HG03108 (cell line): ENCODE measurements around the gene FHAD1.
"Not testable (repeated sequence)": the region's sequence is repeated elsewhere in the genome, so short reads cannot be mapped to it uniquely, and the experiment has no call there.

Source experiments
- ATAC-seq: cut with Tn5 transposase; IDR thresholded peaks from one replicate; pipeline ENCODE4 v1.9.1; 2021; ENCODE audit warnings: moderate library complexity; ENCODE audit not compliant: unreplicated experiment

Gene FHAD1

DNA sequence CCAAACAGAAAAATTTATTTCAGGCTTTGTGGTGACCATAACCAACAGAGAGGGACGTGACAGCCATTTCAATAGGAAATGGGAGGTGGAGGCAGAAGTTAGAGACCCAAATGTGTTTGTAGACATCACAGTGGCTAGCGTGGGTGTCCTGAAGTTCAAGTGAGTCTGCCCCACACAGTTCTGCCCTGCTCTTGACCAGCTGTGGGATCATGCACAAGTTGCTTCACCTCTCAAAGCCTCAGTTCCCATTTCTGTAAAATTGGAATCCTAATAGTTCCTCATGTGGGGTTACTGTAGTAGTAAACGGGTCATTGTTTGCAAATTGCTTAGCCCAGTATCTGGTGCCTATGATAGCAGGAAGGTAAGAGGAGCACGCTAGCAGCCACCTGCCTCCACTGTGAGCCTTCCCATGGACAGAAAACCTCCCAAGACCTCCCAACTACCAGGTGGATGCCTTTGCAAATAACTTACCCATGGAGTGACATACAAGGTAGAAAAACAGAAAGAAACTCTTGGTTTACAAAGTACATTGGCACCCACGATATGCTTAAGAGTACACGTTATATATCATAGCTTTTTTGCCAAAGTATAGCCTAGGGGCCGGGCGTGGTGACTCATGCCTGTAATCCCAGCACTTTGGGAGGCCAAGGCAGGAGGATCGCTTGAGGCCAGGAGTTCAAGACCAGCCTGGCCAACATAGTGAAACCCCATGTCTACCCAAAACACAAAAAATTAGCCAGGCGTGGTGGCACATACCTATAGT, 29.1 kb downstream of the FHAD1 start:
- ATAC-seq, result no peak

- no peak for ATAC-seq
Measured at GRCh38 chr1:15276691-15277446, 29.8 kb downstream of the FHAD1 start.

GRCh38 chr1:15277447-15277838, 30.4 kb downstream of the FHAD1 start:
- no peak for ATAC-seq

GRCh38 chr1:15277933-15278332, 30.9 kb downstream of the FHAD1 start:
- ATAC-seq, result no peak

- ATAC-seq, result no peak
Measured at GRCh38 chr1:15279576-15280230, 32.7 kb downstream of the FHAD1 start.

GRCh38 chr1:15280416-15280815, 33.4 kb downstream of the FHAD1 start:
- ATAC-seq, result no peak

DNA sequence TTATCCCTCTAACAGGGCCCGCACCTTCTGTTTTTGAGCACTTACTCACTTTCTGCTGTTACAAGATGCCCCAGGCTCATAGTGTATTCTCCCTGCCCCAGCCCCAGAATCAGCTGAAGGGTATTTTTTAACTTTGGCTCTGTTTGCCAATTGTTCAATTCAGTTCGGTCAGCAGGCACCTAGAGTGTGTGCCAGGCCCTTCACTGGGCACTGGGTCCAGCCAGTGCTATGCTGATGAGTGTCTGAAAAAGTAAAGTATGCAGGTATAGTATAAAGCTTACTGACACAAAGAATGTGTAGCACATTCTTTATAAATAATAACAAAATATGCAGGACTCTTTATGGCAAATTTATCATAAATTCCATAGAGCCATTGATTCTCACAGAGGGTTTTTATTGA, 35.0 kb downstream of the FHAD1 start:
- ATAC-seq, result no peak

DNA sequence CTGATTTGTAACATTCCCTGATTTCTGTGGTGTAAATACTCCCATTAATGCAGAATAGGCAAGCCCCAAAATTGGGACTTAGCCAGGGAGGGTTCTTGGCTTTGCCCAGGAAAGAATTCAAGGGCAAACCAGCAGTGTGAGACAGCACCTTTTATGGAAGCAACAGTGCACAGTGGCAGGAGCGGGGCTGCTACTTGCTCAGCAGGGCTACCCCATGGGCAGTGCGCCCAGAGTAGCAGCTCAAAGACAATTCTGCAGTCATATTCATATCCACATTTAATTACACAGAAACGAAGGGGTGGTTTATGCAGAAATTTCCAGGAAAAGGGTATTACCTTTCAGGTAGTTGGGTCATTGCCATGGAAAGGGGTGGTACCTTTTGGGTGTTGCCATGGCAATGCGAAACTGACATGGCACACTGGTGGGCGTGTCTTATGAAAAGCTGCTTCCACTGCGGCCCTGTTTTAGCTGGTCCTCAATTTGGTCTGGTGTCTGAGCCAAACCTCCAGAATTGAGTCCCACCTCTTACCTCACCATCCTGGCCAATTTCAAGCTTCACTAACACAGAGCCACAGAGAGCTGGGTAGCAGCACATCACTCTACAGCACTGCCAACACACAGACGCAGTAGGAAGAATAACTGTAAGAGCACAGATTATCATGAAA, 35.9 kb downstream of the FHAD1 start:
- no peak for ATAC-seq

GRCh38 chr1:15283526-15283925, 36.5 kb downstream of the FHAD1 start:
- no peak for ATAC-seq

GRCh38 chr1:15286452-15286851, 39.4 kb downstream of the FHAD1 start:
- no peak for ATAC-seq

DNA sequence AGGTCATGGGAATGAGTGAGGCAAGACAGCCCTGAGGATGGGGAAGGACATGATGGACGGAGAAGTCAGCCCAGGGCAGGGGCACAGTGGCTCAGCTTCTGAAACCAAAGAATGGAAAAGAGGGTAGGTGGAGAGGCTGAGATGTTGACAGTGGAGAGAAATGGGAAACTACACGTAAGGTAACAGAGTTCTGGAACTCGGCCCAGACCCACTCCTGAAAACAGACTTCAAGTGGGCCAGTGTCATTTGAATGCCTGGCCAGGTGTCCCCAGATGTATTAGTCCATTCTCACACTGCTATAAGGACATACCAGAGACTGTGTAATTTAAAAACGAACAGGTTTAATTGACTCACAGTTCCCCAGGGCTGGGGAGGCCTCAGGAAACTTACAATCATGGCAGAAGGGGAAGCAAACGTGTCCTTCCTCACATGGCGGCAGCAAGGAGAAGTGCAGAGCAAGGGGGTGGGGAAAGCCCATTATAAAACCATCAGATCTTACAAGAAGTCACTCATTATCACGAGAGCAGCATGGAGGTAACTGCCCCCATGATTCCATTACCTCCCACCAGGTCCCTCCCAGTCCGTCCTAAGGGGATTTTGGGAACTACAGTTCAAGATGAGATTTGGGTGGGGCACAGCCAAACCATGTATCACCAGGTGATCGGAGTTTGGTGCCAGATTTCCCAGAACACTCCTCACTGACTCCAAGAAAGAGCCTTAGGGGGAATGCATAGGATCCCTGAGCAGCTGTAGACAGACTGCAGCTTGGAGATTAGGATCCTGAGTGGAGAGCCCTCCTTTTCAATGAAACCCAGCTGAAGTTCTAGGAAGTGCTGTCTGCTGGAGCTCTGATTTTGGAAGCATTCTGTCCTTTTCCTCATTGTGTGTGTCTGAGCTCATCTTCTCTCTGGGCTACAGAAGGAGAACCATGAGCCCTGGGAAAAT, 40.3 kb downstream of the FHAD1 start:
- no peak for ATAC-seq

GRCh38 chr1:15288173-15288926, 41.3 kb downstream of the FHAD1 start:
- no peak for ATAC-seq

GRCh38 chr1:15289251-15289651, 42.2 kb downstream of the FHAD1 start:
- no peak for ATAC-seq

DNA sequence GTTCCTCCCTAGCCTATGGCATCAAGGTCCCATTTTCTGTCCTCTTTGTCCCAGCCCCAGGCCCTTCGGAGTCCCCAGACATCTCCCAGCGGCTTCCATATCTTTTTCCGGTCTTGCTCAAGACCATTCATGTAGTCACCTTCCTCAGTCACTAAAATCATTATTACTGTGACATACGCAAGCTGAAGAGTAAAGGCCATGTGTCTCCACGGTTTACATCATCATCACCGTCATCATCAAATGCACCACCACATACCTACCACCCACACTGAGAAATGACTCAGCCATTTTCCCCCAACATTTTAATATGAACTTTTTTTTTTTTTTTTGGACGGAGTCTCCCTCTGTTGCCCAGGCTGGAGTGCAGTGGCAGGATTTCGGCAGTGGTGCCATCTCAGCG, 43.4 kb downstream of the FHAD1 start:
- no peak for ATAC-seq

DNA sequence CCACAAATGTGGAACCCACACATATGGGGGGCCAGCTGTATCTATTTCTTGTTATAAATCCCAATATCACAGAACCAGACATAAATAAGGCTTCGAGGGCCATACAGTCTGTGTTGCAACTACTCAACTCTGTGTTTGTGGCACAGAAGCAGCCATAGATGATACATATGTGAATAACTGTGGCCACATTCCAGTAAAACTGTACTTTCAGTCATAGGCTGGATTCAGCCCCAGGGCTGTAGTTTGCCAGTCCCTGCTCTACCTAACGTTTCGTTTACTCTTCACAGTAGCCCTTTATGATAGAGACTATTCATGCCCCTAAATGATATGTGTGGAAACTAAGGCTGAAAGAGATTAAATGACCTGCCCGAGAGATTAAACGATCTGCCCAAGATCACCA, 48.7 kb downstream of the FHAD1 start:
- ATAC-seq, result no peak

DNA sequence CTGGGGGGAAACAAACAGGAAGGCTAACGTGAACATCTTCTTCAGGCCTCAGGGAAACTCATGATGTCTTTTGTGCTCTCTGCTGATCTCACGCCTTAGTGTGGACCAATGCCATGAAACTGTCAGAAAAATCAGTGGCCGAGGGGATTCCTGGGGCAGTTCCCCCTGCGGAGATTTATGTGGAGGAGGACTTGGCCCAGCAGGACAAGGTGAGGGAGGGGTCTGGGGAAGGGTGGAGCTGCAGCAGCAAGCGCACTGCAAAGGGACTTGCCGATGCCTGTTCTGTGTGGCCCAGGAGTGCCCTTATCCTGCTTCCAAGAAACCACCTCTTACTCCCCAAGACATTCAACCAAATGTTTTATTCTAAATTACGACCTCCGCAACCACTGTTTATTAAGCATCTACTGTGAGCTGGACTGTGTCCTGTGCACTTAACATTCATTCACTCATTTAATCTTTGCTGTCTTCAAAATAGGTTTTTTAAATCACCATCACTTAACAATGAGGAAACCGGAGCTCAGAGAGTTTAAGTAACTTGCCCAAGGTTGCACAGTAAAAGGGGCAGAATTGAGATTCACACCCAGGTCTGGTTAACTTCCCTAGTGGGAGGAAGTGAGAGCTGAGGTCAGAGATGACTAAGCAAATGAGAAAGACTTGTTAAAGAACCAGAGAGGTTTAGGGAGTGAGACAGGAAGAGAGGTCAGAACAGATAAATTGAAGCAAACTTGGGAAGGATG, 49.7 kb downstream of the FHAD1 start:
- ATAC-seq, result no peak

- not testable (repeated sequence) for ATAC-seq
Measured at GRCh38 chr1:15297975-15298374, 51.0 kb downstream of the FHAD1 start.

- no peak for ATAC-seq
Measured at GRCh38 chr1:15299179-15299578, 52.2 kb downstream of the FHAD1 start.

DNA sequence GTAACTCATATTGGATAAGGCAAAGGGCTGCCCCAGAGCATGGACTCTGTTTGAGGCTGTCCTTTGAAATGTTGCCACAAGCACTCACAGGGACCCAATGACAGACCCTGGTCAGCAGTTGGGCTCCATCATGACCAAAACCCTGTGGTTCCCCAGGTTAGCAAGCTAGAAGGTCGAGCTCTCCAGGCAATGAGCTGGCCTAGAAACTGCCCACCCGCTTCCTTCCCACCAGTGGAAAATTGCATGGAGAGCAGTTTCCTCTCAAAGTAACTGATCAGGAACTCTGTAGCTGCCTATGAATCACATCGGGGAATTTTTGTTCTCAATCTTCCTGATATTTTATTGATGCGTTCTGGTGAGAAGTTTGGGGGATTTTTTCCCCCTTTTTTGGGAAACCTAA, 52.8 kb downstream of the FHAD1 start:
- ATAC-seq, result no peak
